ENCODE results near the gene STXBP6.

- TF ChIP-seq, protein P1, sequence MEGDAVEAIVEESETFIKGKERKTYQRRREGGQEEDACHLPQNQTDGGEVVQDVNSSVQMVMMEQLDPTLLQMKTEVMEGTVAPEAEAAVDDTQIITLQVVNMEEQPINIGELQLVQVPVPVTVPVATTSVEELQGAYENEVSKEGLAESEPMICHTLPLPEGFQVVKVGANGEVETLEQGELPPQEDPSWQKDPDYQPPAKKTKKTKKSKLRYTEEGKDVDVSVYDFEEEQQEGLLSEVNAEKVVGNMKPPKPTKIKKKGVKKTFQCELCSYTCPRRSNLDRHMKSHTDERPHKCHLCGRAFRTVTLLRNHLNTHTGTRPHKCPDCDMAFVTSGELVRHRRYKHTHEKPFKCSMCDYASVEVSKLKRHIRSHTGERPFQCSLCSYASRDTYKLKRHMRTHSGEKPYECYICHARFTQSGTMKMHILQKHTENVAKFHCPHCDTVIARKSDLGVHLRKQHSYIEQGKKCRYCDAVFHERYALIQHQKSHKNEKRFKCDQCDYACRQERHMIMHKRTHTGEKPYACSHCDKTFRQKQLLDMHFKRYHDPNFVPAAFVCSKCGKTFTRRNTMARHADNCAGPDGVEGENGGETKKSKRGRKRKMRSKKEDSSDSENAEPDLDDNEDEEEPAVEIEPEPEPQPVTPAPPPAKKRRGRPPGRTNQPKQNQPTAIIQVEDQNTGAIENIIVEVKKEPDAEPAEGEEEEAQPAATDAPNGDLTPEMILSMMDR (IDR thresholded peaks at IDR 0.05; ENCODE audit: insufficient read depth, low read length): no peak
- TF ChIP-seq GABPA (IDR thresholded peaks at IDR 0.05; ENCODE audit: low read depth): no peak
- TF ChIP-seq REST (IDR thresholded peaks at IDR 0.05; ENCODE audit: insufficient replicate concordance, low read depth): no peak
These were observed 37.0 kb upstream of the STXBP6 start for GRCh38 chr14:25086821-25087396.
